GM18861 (cell line): Measurements from ENCODE around the gene CD22.

Experiments used
- ATAC-seq: cut with Tn5 transposase; IDR thresholded peaks from one replicate; pipeline ENCODE4 v1.9.1; 2021; ENCODE audit not compliant: unreplicated experiment

Gene CD22

DNA sequence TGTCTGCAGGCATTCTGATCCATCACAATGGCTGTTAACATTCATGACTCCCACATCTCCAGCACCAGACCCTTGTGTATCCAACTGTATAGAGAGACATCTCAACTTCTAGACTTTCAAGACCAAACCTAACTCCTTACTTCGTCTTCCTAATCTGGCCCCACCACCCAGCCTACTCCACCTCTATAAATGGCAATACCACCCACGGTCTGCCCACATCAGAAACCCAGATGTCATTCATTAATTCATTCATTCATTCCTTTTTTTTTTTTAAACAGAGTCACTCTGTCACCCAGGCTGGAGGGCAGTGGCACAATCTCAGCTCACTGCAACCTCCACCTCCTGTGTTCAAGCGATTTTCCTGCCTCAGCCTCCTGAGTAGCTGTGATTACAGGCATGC lies 52.3 kb downstream of the CD22 start:
- ATAC-seq: no peak

DNA sequence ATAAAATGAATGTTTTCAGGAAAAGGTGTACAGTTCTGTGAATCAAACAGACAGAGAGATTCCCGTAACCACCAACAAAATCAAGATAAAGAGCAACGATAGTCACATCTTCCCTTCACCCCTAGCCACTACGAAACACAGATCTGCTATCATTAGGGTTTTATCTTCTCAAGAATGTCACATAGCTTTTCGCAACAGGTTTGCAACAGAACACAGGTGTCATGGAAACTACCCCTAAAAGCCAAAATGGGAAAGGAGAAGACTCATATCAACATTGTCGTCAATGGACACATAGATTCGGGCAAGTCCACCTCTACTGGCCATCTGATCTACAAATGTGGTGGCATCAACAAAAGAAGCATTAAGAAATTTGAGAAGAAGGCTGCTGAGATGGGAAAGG lies 52.9 kb downstream of the CD22 start:
- no peak for ATAC-seq

DNA sequence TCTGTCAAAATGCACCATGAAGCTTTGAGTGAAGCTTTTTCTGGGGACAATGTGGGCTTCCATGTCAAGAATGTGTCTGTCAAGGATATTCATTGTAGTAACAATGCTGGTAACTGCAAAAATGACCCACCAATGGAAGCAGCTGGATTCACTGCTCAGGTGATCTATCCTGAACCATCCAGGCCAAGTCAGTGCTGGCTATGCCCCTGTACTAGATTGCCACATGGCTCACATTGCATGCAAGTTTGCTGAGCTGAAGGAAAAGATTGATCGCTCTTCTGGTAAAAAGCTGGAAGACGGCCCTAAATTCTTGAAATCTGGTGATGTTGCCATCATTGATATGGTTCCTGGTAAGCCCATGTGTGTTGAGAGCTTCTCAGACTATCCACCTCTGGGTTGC lies 54.5 kb downstream of the CD22 start:
- no peak for ATAC-seq

DNA sequence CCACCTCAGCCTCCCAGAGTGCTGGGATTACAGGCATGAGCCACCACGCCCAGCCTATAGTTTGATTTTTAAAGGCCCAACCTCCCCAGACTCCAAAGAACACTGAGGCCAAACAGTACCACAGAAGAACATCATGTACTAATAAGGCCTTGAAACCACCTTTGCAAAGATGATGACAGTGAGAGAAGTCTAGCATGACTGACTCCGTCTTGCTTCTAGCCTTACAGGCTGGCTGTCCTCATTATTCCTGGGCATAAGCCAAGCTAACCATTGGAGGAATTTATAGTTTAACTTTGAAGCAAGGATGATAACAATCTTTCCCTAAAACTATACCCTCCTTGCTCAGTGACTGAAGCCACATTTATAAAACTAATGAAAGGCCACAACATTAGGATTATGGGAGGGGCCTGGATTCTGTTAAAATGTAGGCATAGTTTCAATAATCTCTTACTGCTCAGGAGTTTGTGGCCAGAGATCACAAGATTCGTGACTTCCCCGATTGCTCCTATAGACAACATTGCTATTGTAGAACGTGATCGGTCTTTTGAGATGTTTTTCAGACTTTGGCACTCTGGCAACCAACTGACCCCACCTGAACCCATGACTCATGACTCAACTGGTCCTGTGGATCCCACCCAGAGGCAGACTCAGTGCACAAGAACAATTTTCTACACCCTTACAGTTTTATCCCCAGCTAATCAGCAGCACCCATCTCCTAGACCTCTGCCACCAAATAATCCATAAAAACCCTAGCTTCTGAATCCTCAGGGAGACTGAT lies 59.5 kb downstream of the CD22 start:
- ATAC-seq: no peak

DNA sequence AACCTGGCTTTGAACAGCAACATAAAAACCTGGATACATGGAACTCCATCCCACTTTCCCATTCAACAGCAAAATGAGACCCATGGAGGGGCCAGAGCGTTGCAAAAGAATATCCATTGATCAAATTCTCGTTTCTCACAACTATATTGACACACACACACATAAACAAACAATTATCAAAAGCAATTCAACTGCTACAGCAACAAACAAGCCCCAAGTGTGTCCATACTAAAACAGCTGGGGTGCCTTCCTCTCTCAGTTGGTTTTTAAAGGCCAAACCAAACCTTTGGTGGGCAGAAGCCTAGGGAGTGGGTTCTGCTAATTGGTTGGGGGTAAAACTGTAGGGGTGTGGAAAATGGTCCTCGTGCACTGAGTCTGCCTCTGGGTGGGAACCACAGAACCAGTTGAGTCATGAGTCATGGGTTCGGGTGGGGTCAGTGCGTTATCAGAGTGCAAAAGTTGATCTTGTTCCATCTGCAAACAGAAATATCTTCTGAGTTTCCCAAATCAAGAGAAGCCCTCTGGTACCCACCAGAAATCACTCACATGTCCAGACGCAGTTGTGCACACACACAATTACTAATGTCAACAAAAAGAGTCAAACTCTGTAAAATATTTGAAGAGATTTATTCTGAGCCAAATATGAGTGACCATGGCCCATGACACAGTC lies 60.3 kb downstream of the CD22 start:
- ATAC-seq: no peak

DNA sequence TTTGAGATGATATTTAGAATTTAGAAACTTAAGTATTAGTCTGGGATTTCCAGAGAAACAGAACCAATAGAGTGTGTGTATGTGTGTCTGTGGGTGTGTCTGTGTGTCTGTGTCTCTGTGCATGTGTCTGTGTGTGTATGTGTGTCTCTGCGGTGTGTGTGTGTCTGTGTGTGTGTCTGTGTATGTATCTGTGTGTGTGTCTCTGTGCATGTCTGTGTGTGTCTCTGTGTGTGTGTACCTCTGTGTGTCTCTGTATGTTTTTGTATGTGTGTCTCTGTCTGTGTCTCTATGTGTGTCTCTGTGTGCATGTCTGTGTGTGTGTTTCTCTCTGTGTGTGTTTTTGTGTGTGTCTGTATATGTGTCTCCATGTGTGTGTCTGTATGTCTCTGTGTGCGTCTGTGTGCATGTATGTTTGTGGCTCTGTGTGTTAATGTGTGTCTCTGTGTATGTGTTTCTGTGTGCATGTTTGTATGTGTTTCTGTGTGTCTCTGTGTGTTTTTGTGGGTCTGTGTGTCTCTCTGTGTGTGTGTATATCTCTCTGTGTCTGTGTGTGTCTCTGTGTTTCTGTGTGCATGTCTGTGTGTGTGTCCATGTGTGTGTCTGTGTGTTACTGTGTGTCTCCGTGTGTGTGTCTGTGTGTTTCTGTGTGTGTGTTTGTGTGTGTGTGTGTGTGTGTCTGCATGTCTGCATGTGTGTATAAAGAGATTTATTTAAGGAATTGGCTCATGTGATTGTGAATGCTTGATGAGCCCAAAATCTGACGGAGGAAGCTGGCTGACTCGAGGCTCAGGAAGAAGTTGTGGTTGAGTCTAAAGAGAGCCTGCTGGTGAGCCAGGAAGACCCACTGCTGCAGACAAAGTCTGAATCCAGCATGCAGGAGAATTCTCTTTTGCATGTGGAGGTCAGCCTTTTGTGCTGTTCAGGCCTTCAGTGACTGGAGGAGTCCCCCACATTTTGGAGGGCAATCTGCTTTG lies 64.0 kb downstream of the CD22 start:
- no peak for ATAC-seq

DNA sequence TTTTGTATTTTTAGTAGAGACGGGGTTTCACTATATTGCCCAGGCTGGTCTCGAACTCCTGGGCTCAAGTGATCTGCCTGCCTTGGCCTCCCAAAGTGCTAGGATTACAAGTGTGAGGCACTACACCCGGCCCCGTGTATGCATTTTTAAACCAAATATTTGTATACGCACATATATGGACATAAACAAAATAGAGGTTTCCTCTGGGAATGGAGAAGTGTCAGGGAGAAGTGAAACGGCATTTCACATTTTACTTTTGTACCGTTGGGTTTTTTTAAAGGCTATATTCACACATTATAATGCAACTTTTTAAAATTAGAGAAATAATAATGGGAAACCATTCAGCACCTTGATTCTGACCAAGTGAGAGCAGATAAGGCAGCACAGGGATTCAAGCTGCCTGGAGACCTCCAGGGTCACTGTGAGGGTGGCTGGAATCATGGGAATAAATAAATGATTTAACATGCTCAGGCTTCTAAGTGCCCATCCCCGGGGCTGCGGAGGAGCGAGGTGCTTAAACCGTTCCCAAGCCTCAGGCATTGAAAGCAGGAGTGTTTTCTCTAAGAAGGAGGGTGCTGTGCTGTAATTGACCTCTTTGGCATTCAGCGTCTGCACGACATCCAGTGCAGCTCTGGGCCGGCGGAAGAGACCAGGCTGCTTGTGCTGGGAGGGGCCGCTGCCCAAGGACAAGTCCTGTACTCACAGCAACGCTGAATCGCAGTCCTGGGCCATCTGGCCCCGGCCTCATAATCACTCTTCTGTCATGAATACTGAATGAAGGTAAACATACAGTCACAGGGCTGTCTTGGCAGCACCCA lies 66.6 kb downstream of the CD22 start:
- no peak for ATAC-seq

DNA sequence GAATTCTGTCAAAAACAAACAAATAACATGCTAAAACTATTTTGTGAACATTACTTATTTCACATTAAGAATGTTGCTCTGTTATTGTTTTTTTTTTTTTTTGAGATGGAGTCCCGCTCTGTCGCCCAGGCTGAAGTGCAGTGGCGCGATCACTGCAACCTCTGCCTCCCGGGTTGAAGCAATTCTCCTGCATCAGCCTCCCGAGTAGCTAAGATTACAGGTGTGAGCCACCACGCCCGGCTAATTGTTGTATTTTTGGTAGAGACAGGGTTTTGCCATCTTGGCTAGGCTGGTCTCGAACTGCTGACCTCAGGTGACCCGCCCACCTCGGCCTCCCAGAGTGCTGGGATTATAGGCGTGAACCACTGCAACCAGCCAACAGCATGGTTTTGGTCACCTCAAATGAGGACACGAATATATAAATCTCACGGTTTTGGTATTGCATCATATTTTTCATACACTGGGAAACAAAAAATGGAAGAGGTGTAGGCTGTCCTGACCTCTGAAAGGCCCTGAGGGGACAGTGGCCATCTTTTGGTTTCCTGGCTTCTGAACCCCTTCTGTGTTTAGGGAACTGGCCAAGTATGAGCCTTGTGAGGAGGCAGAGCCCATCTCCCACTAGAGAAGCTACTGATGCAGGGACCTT lies 67.4 kb downstream of the CD22 start:
- no peak for ATAC-seq
